NT2/D1 (cell line): Measurements from ENCODE around the gene RAVER1.

Source experiments
- YY1 ChIP-seq: IDR thresholded peaks from 2 replicates; pipeline ENCODE4 v1.6.1; 2011; ENCODE audit not compliant: insufficient read length, insufficient read depth
- ZNF274 ChIP-seq: IDR thresholded peaks from 2 replicates; pipeline ENCODE4 v1.6.1; 2011; ENCODE audit warnings: mild to moderate bottlenecking, low read depth, low read length

DNA sequence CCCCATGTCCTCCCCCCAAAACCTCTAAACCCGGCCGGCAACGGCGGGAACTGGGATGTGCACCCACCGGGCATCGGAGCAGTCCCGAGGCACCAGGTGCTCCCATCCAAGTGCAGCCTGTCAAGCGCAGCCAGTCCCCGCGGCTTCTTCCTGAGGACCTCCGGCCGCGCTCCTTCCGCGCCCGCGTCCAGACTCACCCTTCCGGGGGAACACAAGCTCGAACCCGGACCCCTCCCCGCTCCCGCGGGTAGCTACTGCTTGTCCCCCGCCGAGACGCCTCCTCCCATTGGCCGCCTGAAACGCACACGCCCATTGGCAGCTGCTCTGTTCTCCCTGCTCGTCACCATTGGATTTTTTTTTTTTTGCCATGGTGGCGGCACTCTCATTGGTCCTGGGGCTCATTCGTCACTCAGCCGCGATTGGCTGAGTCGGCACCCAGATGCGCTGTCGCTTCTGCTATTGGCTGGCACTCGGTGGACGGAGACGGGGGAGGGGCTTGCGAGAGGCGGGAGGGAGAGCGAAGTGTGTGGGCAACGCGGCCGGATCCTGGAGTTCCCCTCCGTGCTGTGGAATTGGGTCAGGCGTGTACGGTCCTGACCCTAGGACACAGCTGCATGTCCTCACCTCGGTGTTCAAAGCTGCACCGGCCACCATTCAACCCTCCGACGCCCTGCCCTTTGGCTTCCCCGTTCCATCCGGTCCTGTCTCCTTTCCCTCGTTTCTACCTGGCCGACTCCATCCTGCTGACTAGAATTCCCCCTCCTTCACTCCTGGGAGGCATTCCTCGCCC, 47.2 kb upstream of the RAVER1 start, which contains the start of gene TYK2:
- TF ChIP-seq ZNF274 (no peak), YY1 (no peak)
